Panc1 (cell line): Measurements from ENCODE around the gene BRD4. TPM values are rescaled to one million over a fixed set of nuclear protein-coding genes. Genes with fewer than 3 reads are reported as not detected.

Source experiments
- ATAC-seq: fragments of 200-7000 bp; cut with Tn5 transposase; 2 replicates; pipeline ENCODE4 v1.9.1; 2020; ENCODE audit warnings: mild to moderate bottlenecking, moderate library complexity
- BruUV-seq: library from RNA; stranded (reverse); fragments of 400-500 nt; replicated peaks from 2 replicates; lab custom pipeline; 2021; lab: Mats Ljungman, UMichigan
- CTCF ChIA-PET: fragments of 300-600 bp; sonication (Branson Sonifier 250); formaldehyde crosslinking; loops from one replicate; lab custom pipeline; 2022; ENCODE audit warnings: antibody characterized with exemption; lab: Charles Lee
- POLR2A ChIA-PET: fragments of 300-600 bp; sonication (Branson Sonifier 250); formaldehyde crosslinking; loops from one replicate; lab custom pipeline; 2022; ENCODE audit warnings: antibody characterized with exemption; lab: Charles Lee
- DNase-seq: peaks from one replicate; pipeline ENCODE4 v3.0.0-alpha.2; 2010; ENCODE audit warnings: low read depth, low spot score
- H3K27ac ChIP-seq: 2 replicates; pipeline ENCODE4 v1.5.1; 2011; ENCODE audit warnings: mild to moderate bottlenecking, low read length, inconsistent platforms
- H3K27me3 ChIP-seq: fragments of 200-500 bp; sonication (Bioruptor generic); 2 replicates; pipeline ENCODE4 v1.6.0; 2014; ENCODE audit warnings: low read length, inconsistent platforms; ENCODE audit not compliant: control insufficient read depth, insufficient read depth
- H3K36me3 ChIP-seq: fragments of 200-500 bp; sonication (Bioruptor generic); 2 replicates; pipeline ENCODE4 v1.5.1; 2014; ENCODE audit warnings: inconsistent platforms, mild to moderate bottlenecking, low read length, moderate library complexity; ENCODE audit not compliant: control insufficient read depth, insufficient read depth
- H3K4me1 ChIP-seq: 2 replicates; pipeline ENCODE4 v1.5.1; 2011; ENCODE audit warnings: inconsistent platforms, mild to moderate bottlenecking, low read length, moderate library complexity; ENCODE audit not compliant: control insufficient read depth, insufficient read depth
- H3K4me3 ChIP-seq, 2 experiments: 2 replicates each; pipeline ENCODE4 v1.5.1; 2011 to 2012; ENCODE audit warnings: low read depth in 2 of 2, low read length in 2 of 2, mild to moderate bottlenecking in 2 of 2, inconsistent platforms in 1 of 2, moderate library complexity in 1 of 2
- H3K9me3 ChIP-seq: fragments of 200-500 bp; sonication (Bioruptor generic); 2 replicates; pipeline ENCODE4 v1.5.1; 2014; ENCODE audit warnings: low read depth, mild to moderate bottlenecking, inconsistent platforms, low read length, moderate library complexity; ENCODE audit not compliant: control insufficient read depth, insufficient read depth
- CTCF ChIP-seq: fragments of 450-650 bp; IDR thresholded peaks from 2 replicates; pipeline ENCODE4 v1.5.1; 2017; ENCODE audit warnings: mild to moderate bottlenecking
- POLR2AphosphoS5 ChIP-seq: IDR thresholded peaks from 2 replicates; pipeline ENCODE4 v1.6.1; 2012; ENCODE audit warnings: mild to moderate bottlenecking, low read depth, low read length, moderate library complexity
- REST ChIP-seq, 2 experiments: IDR thresholded peaks; 2 replicates each; pipeline ENCODE4 v1.6.1; 2011 to 2012; ENCODE audit warnings: low read depth in 2 of 2, control low read depth in 1 of 2, low read length in 1 of 2, mild to moderate bottlenecking in 1 of 2, moderate library complexity in 1 of 2; ENCODE audit not compliant: insufficient read depth in 1 of 2
- SIN3A ChIP-seq: IDR thresholded peaks from 2 replicates; pipeline ENCODE4 v1.6.1; 2012; ENCODE audit warnings: low read depth, mild to moderate bottlenecking, low read length, moderate library complexity, borderline replicate concordance; ENCODE audit not compliant: insufficient read depth
- TCF7L2 ChIP-seq: IDR thresholded peaks from 2 replicates; pipeline ENCODE4 v1.6.1; 2011; ENCODE audit warnings: mild to moderate bottlenecking, low read depth, low read length, inconsistent platforms
- in situ Hi-C: cut with HindIII; loops from 2 replicates; pipeline ENCODE4 v1.10.0; 2016; ENCODE audit warnings: low sequenced_read_pairs, low pct_unique_long_range_greater_than_20kb
- intact Hi-C: fragments of 100-400 bp; cut with micrococcal nuclease; formaldehyde crosslinking; loops from one replicate; pipeline ENCODE4 v1.10.0; 2022; ENCODE audit not compliant: unreplicated experiment
- total RNA-seq: library from RNA; stranded (reverse); gene quantifications from one replicate; pipeline ENCODE4 v1.2.1, GENCODE V29; 2021; ENCODE audit not compliant: unreplicated experiment

BRD4 gene
- total RNA-seq, 1 experiment from 2014 or later = 102 TPM

- no peaks in the 10 kb centered on the region for H3K27me3 ChIP-seq
- H3K36me3 ChIP-seq = no peaks in the 10 kb centered on the region
- ChIA-PET CTCF (no interaction called here), POLR2A (no interaction called here)
- H3K4me1 ChIP-seq = peaks cover 60% of the 10 kb centered on the region
- H3K4me3 ChIP-seq = no peak overlapping the region
- no peaks in the 10 kb centered on the region for H3K9me3 ChIP-seq
- BruUV-seq = no TSS peak
- in situ Hi-C loops = no loop called here
- ATAC-seq = no peak
- H3K27ac ChIP-seq = peak overlapping the region; percentile 82; the same call in 1 of the 2 replicates
- no peak for DNase-seq
- intact Hi-C loops = no loop called here
- no peak for TF ChIP-seq TCF7L2
- no peak for TF ChIP-seq POLR2AphosphoS5
- TF ChIP-seq REST (IDR thresholded peaks at IDR 0.05; ENCODE audit: insufficient read depth in 1 of 2, low read depth in 2 of 2, low read length in 1 of 2) = no peak
- no peak for TF ChIP-seq CTCF
- TF ChIP-seq SIN3A = no peak
Measured at GRCh38 chr19:15279326-15279904, 52.9 kb downstream of the BRD4 start.

DNA sequence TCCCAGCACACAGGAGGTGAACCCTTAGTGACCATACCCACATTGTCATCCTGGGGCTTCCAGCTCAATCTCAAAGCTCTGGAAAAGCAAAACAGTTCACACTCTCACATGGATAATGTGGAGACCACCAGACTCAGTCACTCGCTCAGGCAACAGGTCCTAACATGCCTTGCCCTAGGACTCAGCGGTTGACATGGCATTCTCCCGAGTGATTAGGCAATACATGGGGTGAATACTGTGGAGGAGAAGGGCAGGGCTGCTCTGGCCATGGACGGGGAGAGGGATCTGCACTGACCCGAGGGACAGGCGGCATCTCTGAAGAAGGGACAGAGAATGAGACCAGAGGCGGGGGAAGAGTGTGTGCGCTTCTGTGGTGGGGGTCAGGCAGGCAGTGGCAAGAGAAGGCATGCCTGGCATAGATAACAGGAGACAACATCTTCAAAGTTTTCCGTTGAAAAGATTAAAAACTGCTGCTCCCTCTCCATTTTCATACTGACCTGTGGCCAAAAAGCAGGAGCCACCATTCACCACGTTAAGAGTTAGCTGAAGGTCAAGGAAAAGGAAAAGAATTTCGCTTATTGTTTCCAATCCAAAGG is 55.6 kb downstream of the BRD4 start:
- ChIA-PET CTCF (no interaction called here), POLR2A (no interaction called here)
- no peaks in the 10 kb centered on the region for H3K36me3 ChIP-seq
- H3K4me3 ChIP-seq = no peak overlapping the region
- TF ChIP-seq TCF7L2 = no peak
- TF ChIP-seq SIN3A = no peak
- no peak for TF ChIP-seq REST (IDR thresholded peaks at IDR 0.05; ENCODE audit: insufficient read depth in 1 of 2, low read depth in 2 of 2, low read length in 1 of 2)
- no peak for TF ChIP-seq POLR2AphosphoS5
- H3K27ac ChIP-seq = no peak overlapping the region; the same call in 1 of the 2 replicates
- peaks cover 33% of the 10 kb centered on the region for H3K4me1 ChIP-seq
- no peak for DNase-seq
- intact Hi-C loops (no loop called here), in situ Hi-C loops (no loop called here)
- ATAC-seq = no peak
- H3K9me3 ChIP-seq = no peaks in the 10 kb centered on the region
- no TSS peak for BruUV-seq
- no peaks in the 10 kb centered on the region for H3K27me3 ChIP-seq
